Measurements from ENCODE around the gene PDE4B.

DNA sequence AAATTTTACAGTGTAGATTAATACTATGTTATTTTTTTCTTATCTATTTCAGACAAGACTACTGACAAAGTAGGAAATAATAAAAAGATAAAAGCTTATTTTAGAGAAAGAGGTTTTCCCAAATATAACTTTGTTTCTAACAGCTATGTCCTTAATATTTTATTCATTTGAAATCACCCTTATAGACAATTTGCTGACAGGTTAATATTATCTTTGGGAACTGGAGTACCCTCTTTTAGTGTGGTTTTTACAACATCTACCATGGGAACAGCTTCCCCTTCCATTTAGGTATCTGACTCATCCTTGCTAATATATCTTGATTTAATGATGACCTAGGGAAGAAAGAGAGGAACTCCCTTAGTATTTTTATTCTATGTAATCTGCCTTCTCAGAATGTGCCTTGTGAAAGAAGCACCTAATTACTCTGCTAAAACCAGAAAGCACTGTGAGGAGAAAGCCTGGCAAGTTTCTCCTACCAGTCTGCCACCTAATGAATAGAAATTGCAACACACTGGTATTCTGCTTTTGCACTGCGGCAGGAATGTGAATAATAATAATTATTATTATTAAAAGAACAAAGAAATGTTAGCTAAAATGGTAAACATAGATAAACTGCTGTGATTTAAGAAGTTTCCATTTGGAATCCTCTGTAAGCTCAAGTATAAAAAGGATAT is 192.8 kb downstream of the PDE4B start:
- no peak for TF ChIP-seq CTCF (IDR thresholded peaks at IDR 0.05)
- no peak for TF ChIP-seq POLR2A (IDR thresholded peaks at IDR 0.05)

Measured in lower leg skin (tissue), 3 donors.